ENCODE results near the gene STX19. TPM values are rescaled to one million over a fixed set of nuclear protein-coding genes. Genes with fewer than 3 reads are reported as not detected.

Gene STX19
- total RNA-seq, 1 donor from 2014 or later = not detected

- Mint-ChIP-seq H3K9me3 (ENCODE audit: unreplicated experiment) (no peaks in the 10 kb centered on the region), H3K27me3 (ENCODE audit: low read depth, unreplicated experiment) (no peaks in the 10 kb centered on the region), H3K4me3 (ENCODE audit: unreplicated experiment) (no peak overlapping the region), H3K36me3 (ENCODE audit: low read depth, unreplicated experiment) (peaks cover 5% of the 10 kb centered on the region), H3K27ac (ENCODE audit: unreplicated experiment) (no peak overlapping the region), H3K4me1 (ENCODE audit: low read depth, unreplicated experiment) (peaks cover 10% of the 10 kb centered on the region)
- H3K79me2 ChIP-seq (ENCODE audit: insufficient read depth, low read length) = no peaks in the 10 kb centered on the region
- H3K27me3 ChIP-seq (ENCODE audit: insufficient read depth, low read length) = no peaks in the 10 kb centered on the region
- FAIRE-seq = no peak
- H3K36me3 ChIP-seq (ENCODE audit: insufficient read depth, low read length) = no peaks in the 10 kb centered on the region
- TF ChIP-seq EZH2 (IDR thresholded peaks at IDR 0.05; ENCODE audit: insufficient read depth, low read length) (no peak), CTCF (IDR thresholded peaks at IDR 0.05; ENCODE audit: insufficient read depth, low read depth, low read length) (no peak)
- H3K9ac ChIP-seq (ENCODE audit: low read length) = no peak overlapping the region
- no peak overlapping the region for H2AFZ ChIP-seq (ENCODE audit: low read depth, low read length)
- no peaks in the 10 kb centered on the region for H3K9me3 ChIP-seq (ENCODE audit: insufficient read depth, low read depth, low read length)
- no peak overlapping the region for H3K4me2 ChIP-seq (ENCODE audit: low read length)
- no peaks in the 10 kb centered on the region for H4K20me1 ChIP-seq (ENCODE audit: insufficient read depth, low read length)
- H3K4me1 ChIP-seq (ENCODE audit: insufficient read depth, low read length) = no peaks in the 10 kb centered on the region
- DNase-seq (ENCODE audit: low read depth) = no peak
- H3K27ac ChIP-seq (ENCODE audit: low read depth, low read length) = no peak overlapping the region
- H3K4me3 ChIP-seq (ENCODE audit: insufficient read depth, low read depth, low read length) = no peak overlapping the region
Observed at GRCh38 chr3:94015025-94015424, 13.4 kb downstream of the STX19 start.

- no peaks in the 10 kb centered on the region for H3K79me2 ChIP-seq (ENCODE audit: insufficient read depth, low read length)
- Mint-ChIP-seq H3K27me3 (ENCODE audit: low read depth, unreplicated experiment) (no peaks in the 10 kb centered on the region), H3K4me1 (ENCODE audit: low read depth, unreplicated experiment) (peaks cover 10% of the 10 kb centered on the region), H3K36me3 (ENCODE audit: low read depth, unreplicated experiment) (peaks cover 4% of the 10 kb centered on the region), H3K27ac (ENCODE audit: unreplicated experiment) (no peak overlapping the region), H3K4me3 (ENCODE audit: unreplicated experiment) (no peak overlapping the region), H3K9me3 (ENCODE audit: unreplicated experiment) (no peaks in the 10 kb centered on the region)
- no peaks in the 10 kb centered on the region for H3K4me1 ChIP-seq (ENCODE audit: insufficient read depth, low read length)
- H3K4me2 ChIP-seq (ENCODE audit: low read length) = no peak overlapping the region
- no peaks in the 10 kb centered on the region for H3K9me3 ChIP-seq (ENCODE audit: insufficient read depth, low read depth, low read length)
- no peaks in the 10 kb centered on the region for H4K20me1 ChIP-seq (ENCODE audit: insufficient read depth, low read length)
- H3K4me3 ChIP-seq (ENCODE audit: insufficient read depth, low read depth, low read length) = no peak overlapping the region
- H3K27ac ChIP-seq (ENCODE audit: low read depth, low read length) = no peak overlapping the region
- no peak overlapping the region for H3K9ac ChIP-seq (ENCODE audit: low read length)
- TF ChIP-seq EZH2 (IDR thresholded peaks at IDR 0.05; ENCODE audit: insufficient read depth, low read length) (no peak), CTCF (IDR thresholded peaks at IDR 0.05; ENCODE audit: insufficient read depth, low read depth, low read length) (no peak)
- no peak for DNase-seq (ENCODE audit: low read depth)
- H3K27me3 ChIP-seq (ENCODE audit: insufficient read depth, low read length) = no peaks in the 10 kb centered on the region
- no peak overlapping the region for H2AFZ ChIP-seq (ENCODE audit: low read depth, low read length)
- no peaks in the 10 kb centered on the region for H3K36me3 ChIP-seq (ENCODE audit: insufficient read depth, low read length)
- no peak for FAIRE-seq
Observed at GRCh38 chr3:94012185-94012584, 16.2 kb downstream of the STX19 start.

- Mint-ChIP-seq H3K9me3 (ENCODE audit: unreplicated experiment) (no peaks in the 10 kb centered on the region), H3K4me3 (ENCODE audit: unreplicated experiment) (no peak overlapping the region), H3K27me3 (ENCODE audit: low read depth, unreplicated experiment) (no peaks in the 10 kb centered on the region), H3K36me3 (ENCODE audit: low read depth, unreplicated experiment) (peaks cover 4% of the 10 kb centered on the region), H3K27ac (ENCODE audit: unreplicated experiment) (no peak overlapping the region), H3K4me1 (ENCODE audit: low read depth, unreplicated experiment) (peaks cover 10% of the 10 kb centered on the region)
- Histone ChIP-seq H3K9me3 (ENCODE audit: insufficient read depth, low read depth, low read length) (no peaks in the 10 kb centered on the region), H3K4me3 (ENCODE audit: insufficient read depth, low read depth, low read length) (no peak overlapping the region), H3K36me3 (ENCODE audit: insufficient read depth, low read length) (no peaks in the 10 kb centered on the region), H4K20me1 (ENCODE audit: insufficient read depth, low read length) (no peaks in the 10 kb centered on the region), H3K9ac (ENCODE audit: low read length) (no peak overlapping the region), H2AFZ (ENCODE audit: low read depth, low read length) (no peak overlapping the region), H3K4me2 (ENCODE audit: low read length) (no peak overlapping the region), H3K27me3 (ENCODE audit: insufficient read depth, low read length) (no peaks in the 10 kb centered on the region), H3K79me2 (ENCODE audit: insufficient read depth, low read length) (no peaks in the 10 kb centered on the region), H3K4me1 (ENCODE audit: insufficient read depth, low read length) (no peaks in the 10 kb centered on the region), H3K27ac (ENCODE audit: low read depth, low read length) (no peak overlapping the region)
- no peak for DNase-seq (ENCODE audit: low read depth)
- FAIRE-seq = no peak
- no peak for TF ChIP-seq EZH2 (IDR thresholded peaks at IDR 0.05; ENCODE audit: insufficient read depth, low read length)
- TF ChIP-seq CTCF (IDR thresholded peaks at IDR 0.05; ENCODE audit: insufficient read depth, low read depth, low read length) = no peak
Observed at GRCh38 chr3:94011233-94011711, 17.1 kb downstream of the STX19 start.
